K562 (cell line): ENCODE data around the gene GLRX2. TPM values are rescaled to one million over a fixed set of nuclear protein-coding genes. Genes with fewer than 3 reads are reported as not detected.

Experiments used
- ATAC-seq: fragments of 200-7000 bp; cut with Tn5 transposase; 3 replicates; pipeline ENCODE4 v1.9.1; 2020; ENCODE audit warnings: moderate library complexity
- BruUV-seq: library from RNA; stranded (reverse); fragments of 400-500 nt; replicated peaks from 2 replicates; lab custom pipeline; 2021; lab: Mats Ljungman, UMichigan
- CTCF ChIA-PET: fragments of 300-600 bp; formaldehyde crosslinking; extraction: SDS; loops from one replicate; lab custom pipeline; 2021; ENCODE audit warnings: low intra/inter-chr PET ratio; lab: Yijun Ruan, JAX
- POLR2A ChIA-PET: fragments of 300-600, 350-650 bp; sonication (Branson Sonifier 250); formaldehyde crosslinking; extraction: SDS; loops from one replicate; lab custom pipeline; 2021; ENCODE audit warnings: antibody characterized with exemption, inconsistent platforms; lab: Yijun Ruan, JAX
- DNase-seq, 4 experiments: peaks; one replicate each; pipeline versions ENCODE4 v3.0.0 to v3.0.0-alpha.2; 2011 to 2018; ENCODE audit warnings: low spot score in 3 of 4, mixed read lengths in 3 of 4; ENCODE audit errors: extremely low read depth in 1 of 4
- FAIRE-seq: peaks from 2 replicates; lab custom pipeline; 2011; peaks lifted over from hg19 to GRCh38; lab: Jason Lieb, UNC
- H2AFZ ChIP-seq: 2 replicates; pipeline ENCODE4 v1.6.0; 2011; ENCODE audit warnings: low read depth, low read length, control low read depth, inconsistent platforms
- H3K27ac ChIP-seq: fragments of 200-600 bp; 3 replicates; pipeline ENCODE4 v1.8.0; 2011; ENCODE audit warnings: low read depth, mild to moderate bottlenecking, control low read depth, inconsistent platforms, low read length, moderate library complexity, mixed read lengths; ENCODE audit errors: extremely low read depth
- H3K27me3 ChIP-seq, 2 experiments: fragments of 300-600 bp in 1 of 2; 2 replicates in 1 of 2; 3 replicates in 1 of 2; pipeline versions ENCODE4 v1.6.0 to v1.8.0; 2011; ENCODE audit warnings: inconsistent platforms in 2 of 2, low read length in 2 of 2, mild to moderate bottlenecking in 1 of 2, mixed read lengths in 1 of 2, moderate library complexity in 1 of 2; ENCODE audit not compliant: control insufficient read depth in 2 of 2, insufficient read depth in 2 of 2
- H3K36me3 ChIP-seq: fragments of 300-600 bp; 3 replicates; pipeline ENCODE4 v1.8.0; 2011; ENCODE audit warnings: mild to moderate bottlenecking, low read length, inconsistent platforms; ENCODE audit not compliant: control insufficient read depth, insufficient read depth
- H3K4me1 ChIP-seq, 2 experiments: fragments of 200-600 bp in 1 of 2; replicated peaks in 1 of 2; 2 replicates in 1 of 2; 3 replicates in 1 of 2; pipeline versions ENCODE4 v1.5.1 to v1.8.0; 2011; ENCODE audit warnings: inconsistent platforms in 2 of 2, low read length in 2 of 2, mild to moderate bottlenecking in 1 of 2, mixed read lengths in 1 of 2, moderate library complexity in 1 of 2; ENCODE audit not compliant: control insufficient read depth in 2 of 2, insufficient read depth in 2 of 2
- H3K4me2 ChIP-seq: 2 replicates; pipeline ENCODE4 v1.6.1; 2011; ENCODE audit warnings: low read length, control low read depth, inconsistent platforms, mixed read lengths; ENCODE audit not compliant: insufficient read depth
- H3K4me3 ChIP-seq: fragments of 200-600 bp; sonication (generic), shearing (Covaris generic); 2 replicates; pipeline ENCODE4 v1.5.1; 2016; ENCODE audit warnings: control low read depth, inconsistent platforms
- H3K79me2 ChIP-seq: fragments of 200-600 bp; 3 replicates; pipeline ENCODE4 v1.8.0; 2011; ENCODE audit warnings: low read length, inconsistent platforms; ENCODE audit not compliant: control insufficient read depth, insufficient read depth
- H3K9ac ChIP-seq, 2 experiments: 2 replicates each; pipeline versions ENCODE4 v1.6.0 to v1.6.1; 2011; ENCODE audit warnings: low read depth in 2 of 2, low read length in 2 of 2, control low read depth in 1 of 2, inconsistent platforms in 1 of 2, mild to moderate bottlenecking in 1 of 2, mixed read lengths in 1 of 2; ENCODE audit not compliant: insufficient read depth in 1 of 2
- H3K9me1 ChIP-seq: one replicate; pipeline ENCODE4 v1.6.0; 2011; ENCODE audit warnings: inconsistent platforms, mild to moderate bottlenecking, low read length, moderate library complexity; ENCODE audit not compliant: control insufficient read depth, insufficient read depth
- H3K9me3 ChIP-seq: replicated peaks from 2 replicates; pipeline ENCODE4 v1.5.1; 2011; ENCODE audit warnings: low read depth, low read length, inconsistent platforms; ENCODE audit not compliant: control insufficient read depth, insufficient read depth
- H4K20me1 ChIP-seq: replicated peaks from 2 replicates; pipeline ENCODE4 v1.6.1; 2011; ENCODE audit warnings: low read length, inconsistent platforms, mixed read lengths; ENCODE audit not compliant: control insufficient read depth, insufficient read depth
- MEIS2 ChIP-seq: fragments of 450-650 bp; IDR thresholded peaks from 2 replicates; pipeline ENCODE4 v1.6.1; 2014; ENCODE audit warnings: mild to moderate bottlenecking; ENCODE audit not compliant: partially characterized antibody
- TCF7 ChIP-seq: sonication (generic); IDR thresholded peaks from 2 replicates; pipeline ENCODE4 v1.6.1; 2016; ENCODE audit warnings: antibody characterized with exemption, borderline replicate concordance
- ZNF41 ChIP-seq: fragments of 250-450 bp; sonication (Bioruptor Pico); conservative IDR thresholded peaks from 2 replicates; pipeline ENCODE4 v1.4.0; 2020; ENCODE audit warnings: mild to moderate bottlenecking
- WGBS: fragments of 100-300 bp; shearing (Covaris generic); methylation state at CpG from one replicate; pipeline ENCODE4 v1.1.6; 2016; ENCODE audit warnings: low coverage, mixed read lengths; ENCODE audit not compliant: insufficient coverage; ENCODE audit errors: missing lambda C conversion rate; 5-methylcytosine and 5-hydroxymethylcytosine counted together
- in situ Hi-C: fragments of 300-500 bp; cut with MboI; formaldehyde crosslinking; loops from 4 replicates; pipeline ENCODE4 v1.15.0; 2018; ENCODE audit warnings: inconsistent platforms, mixed read lengths
- intact Hi-C: fragments of 100-400 bp; cut with micrococcal nuclease; formaldehyde crosslinking; loops from 2 replicates; pipeline ENCODE4 v1.14.2; 2022
- polyA plus RNA-seq, 8 experiments: library from polyadenylated mRNA; depleted of rRNA in 4 of 8; stranded (reverse) in 5 of 8; unstranded in 3 of 8; fragments of >200 nt; fragmentation: Nextera tagmentation in 2 of 8; fragmentation: Illumina TruSeq in 1 of 8; extraction: Ambion mirVana in 2 of 8; extraction: Trizol in 1 of 8; gene quantifications; 2 replicates each; pipeline versions ENCODE4 v1.2.1 to v1.2.3, GENCODE V29; 2011 to 2014; ENCODE audit warnings: inconsistent platforms in 1 of 8, missing spikeins in 1 of 8
- total RNA-seq, 7 experiments: library from RNA; depleted of rRNA in 6 of 7; stranded (reverse); fragments of >200 nt in 6 of 7; fragmentation: Illumina TruSeq in 2 of 7; extraction: Trizol in 2 of 7; gene quantifications; 2 replicates each; pipeline versions ENCODE4 v1.2.1 to v1.2.3, GENCODE V29; 2011 to 2021; ENCODE audit warnings: low replicate concordance in 1 of 7
- TF ChIP-seq, protein P1 (sequence below), 2 experiments: IDR thresholded peaks in 1 of 2; conservative IDR thresholded peaks in 1 of 2; 2 replicates each; pipeline ENCODE4 v1.6.1; 2016; ENCODE audit warnings: low read depth in 2 of 2, mild to moderate bottlenecking in 1 of 2, missing compliant biosample characterization in 1 of 2, missing genetic modification characterization in 1 of 2, moderate library complexity in 1 of 2

Gene GLRX2
- total and polyA plus RNA-seq, 9 of the 15 experiments (the other 6 are each of a cell fraction or from before 2014, with no cell fraction given) = 13.3 to 82.6 (median 55.1) TPM

DNA sequence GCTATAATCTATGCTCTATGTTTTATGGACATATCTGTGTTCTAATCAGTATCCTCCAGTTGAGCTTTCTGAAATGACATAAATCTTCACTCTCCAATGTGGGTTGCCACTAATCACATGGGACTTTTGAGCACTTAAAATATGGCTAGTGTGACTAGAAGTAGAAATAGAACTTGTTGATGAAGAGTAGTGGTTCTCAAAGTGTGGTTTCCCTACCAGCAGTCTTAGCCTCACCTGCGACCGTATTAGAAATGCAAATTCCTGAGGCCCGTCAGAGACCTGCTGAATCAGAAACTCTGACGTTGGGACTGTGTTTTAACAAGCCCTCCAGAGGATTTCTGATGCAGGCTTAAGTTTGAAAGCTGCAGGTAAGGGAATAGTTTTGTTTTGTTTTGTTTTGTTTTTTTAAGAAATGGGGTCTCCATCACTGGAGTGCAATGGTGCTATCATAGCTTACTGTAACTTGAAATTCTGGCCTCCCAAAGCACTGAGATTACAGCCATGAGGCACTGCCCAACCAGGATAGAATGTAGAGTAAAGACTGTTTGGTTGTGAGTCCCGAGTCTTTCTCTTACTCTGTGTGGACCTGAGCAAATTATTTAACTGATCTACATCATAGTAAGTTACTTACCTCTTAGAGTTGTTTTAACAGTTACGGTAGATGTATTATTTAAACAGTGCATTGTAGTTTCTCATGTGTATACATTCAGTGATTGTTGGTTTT is 21.7 kb downstream of the GLRX2 start:
- Histone ChIP-seq H2AFZ (no peak overlapping the region), H3K27me3 (no peaks in the 10 kb centered on the region), H3K4me3 (no peak overlapping the region), H3K79me2 (no peaks in the 10 kb centered on the region), H3K9me1 (no peaks in the 10 kb centered on the region), H3K4me1 (no peaks in the 10 kb centered on the region), H4K20me1 (no peaks in the 10 kb centered on the region), H3K27ac (no peak overlapping the region), H3K36me3 (peaks cover 84% of the 10 kb centered on the region), H3K4me2 (no peak overlapping the region), H3K9ac (no peak overlapping the region), H3K9me3 (no peaks in the 10 kb centered on the region; the same call in 1 of the 2 replicates)
- no peak for DNase-seq
- 85% methylated on average over 6 of the region's 6 CpGs for WGBS
- BruUV-seq = no TSS peak
- intact Hi-C loops = loop anchor here (2.0 kb wide), 1 partner anchor 13 kb away; no protein-coding TSS in a partner anchor
- ATAC-seq = no peak; the same call in 2 of the 3 replicates
- ChIA-PET POLR2A (interaction anchor here (0.8 to 4.9 kb wide), 4 partner anchors 10 to 32 kb away, joined by 3 to 21 read pairs (median 4); no protein-coding TSS in a partner anchor), CTCF (no interaction called here)
- no peak for FAIRE-seq
- in situ Hi-C loops = no loop called here
- TF ChIP-seq, protein P1, sequence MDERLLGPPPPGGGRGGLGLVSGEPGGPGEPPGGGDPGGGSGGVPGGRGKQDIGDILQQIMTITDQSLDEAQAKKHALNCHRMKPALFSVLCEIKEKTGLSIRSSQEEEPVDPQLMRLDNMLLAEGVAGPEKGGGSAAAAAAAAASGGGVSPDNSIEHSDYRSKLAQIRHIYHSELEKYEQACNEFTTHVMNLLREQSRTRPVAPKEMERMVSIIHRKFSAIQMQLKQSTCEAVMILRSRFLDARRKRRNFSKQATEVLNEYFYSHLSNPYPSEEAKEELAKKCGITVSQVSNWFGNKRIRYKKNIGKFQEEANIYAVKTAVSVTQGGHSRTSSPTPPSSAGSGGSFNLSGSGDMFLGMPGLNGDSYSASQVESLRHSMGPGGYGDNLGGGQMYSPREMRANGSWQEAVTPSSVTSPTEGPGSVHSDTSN (CRISPR knock-in tag; IDR thresholded peaks at IDR 0.05; ENCODE audit: low read depth) = no peak
- TF ChIP-seq, protein P1 (tag; conservative IDR thresholded peaks at IDR 0.05; ENCODE audit: low read depth) = peak; percentile 79
- no peak for TF ChIP-seq TCF7
- no peak for TF ChIP-seq ZNF41 (CRISPR knock-in tag)
- TF ChIP-seq MEIS2 = peak; percentile 68
